Spleen (tissue), 11 donors: Measurements from ENCODE around the gene PRR20E. TPM values are rescaled to one million over a fixed set of nuclear protein-coding genes. Genes with fewer than 3 reads are reported as not detected.
"Not testable (repeated sequence)": the region's sequence is repeated elsewhere in the genome, so short reads cannot be mapped to it uniquely, and the experiment has no call there.

Source experiments
- DNase-seq: peaks from one replicate; pipeline ENCODE4 v3.0.0-alpha.2; 2020
- H3K27ac ChIP-seq, 8 donors: fragments of 200-600 bp; sonication (generic) in 7 of 8; 1 replicate in 4 of 8; 2 replicates in 4 of 8; pipeline versions ENCODE4 v1.5.0 to v1.8.0; 2016 to 2021; ENCODE audit warnings: inconsistent platforms in 4 of 8, mild to moderate bottlenecking in 4 of 8, moderate library complexity in 1 of 8
- H3K27me3 ChIP-seq, 7 donors: fragments of 200-600 bp; sonication (generic) in 6 of 7; replicated peaks in 1 of 7; 1 replicate in 4 of 7; 2 replicates in 3 of 7; pipeline versions ENCODE4 v1.5.0 to v1.8.0; 2016 to 2021; ENCODE audit warnings: inconsistent platforms in 3 of 7, mild to moderate bottlenecking in 1 of 7
- H3K36me3 ChIP-seq, 6 donors: fragments of 200-600 bp; sonication (generic) in 5 of 6; 1 replicate in 4 of 6; 2 replicates in 2 of 6; pipeline versions ENCODE4 v1.5.0 to v1.8.0; 2016 to 2021; ENCODE audit warnings: inconsistent platforms in 2 of 6
- H3K4me1 ChIP-seq, 6 donors: fragments of 200-600 bp; sonication (generic) in 5 of 6; 1 replicate in 3 of 6; 2 replicates in 3 of 6; pipeline versions ENCODE4 v1.5.0 to v1.8.0; 2016 to 2021; ENCODE audit warnings: inconsistent platforms in 3 of 6
- H3K4me3 ChIP-seq, 8 donors: fragments of 200-600 bp; sonication (generic) in 7 of 8; 1 replicate in 4 of 8; 2 replicates in 4 of 8; pipeline versions ENCODE4 v1.5.0 to v1.8.0; 2016 to 2021; ENCODE audit warnings: inconsistent platforms in 4 of 8, mild to moderate bottlenecking in 4 of 8, moderate library complexity in 2 of 8
- H3K9me3 ChIP-seq, 8 donors: fragments of 200-600 bp; sonication (generic) in 7 of 8; 1 replicate in 4 of 8; 2 replicates in 4 of 8; pipeline versions ENCODE4 v1.5.0 to v1.8.0; 2016 to 2021; ENCODE audit warnings: inconsistent platforms in 4 of 8
- POLR2A ChIP-seq, 3 donors: fragments of 450-650 bp; IDR thresholded peaks; one replicate each; pipeline ENCODE4 v1.5.1; 2017; ENCODE audit warnings: antibody characterized with exemption in 3 of 3, mild to moderate bottlenecking in 1 of 3
- POLR2AphosphoS5 ChIP-seq, 3 donors: sonication (generic); formaldehyde crosslinking; IDR thresholded peaks; one replicate each; pipeline ENCODE4 v1.5.1; 2017; ENCODE audit warnings: antibody characterized with exemption in 3 of 3
- WGBS, 5 donors: extraction: QIAGEN DNeasy Blood & Tissue Kit in 3 of 5; methylation state at CpG; one replicate each; pipeline versions ENCODE4 v1.1.5 to v1.1.7; 2013 to 2018; 5-methylcytosine and 5-hydroxymethylcytosine counted together
- intact Hi-C: fragments of 100-400 bp; cut with DNase I; formaldehyde crosslinking; loops from one replicate; pipeline ENCODE4 v1.15.0; 2023; ENCODE audit warnings: low total_unique reads
- polyA plus RNA-seq, 3 donors: library from polyadenylated mRNA; stranded (reverse); fragments of 200-250 nt; gene quantifications; one replicate each; pipeline ENCODE4 v1.2.1, GENCODE V29; 2013
- total RNA-seq, 7 donors: library from RNA; depleted of rRNA in 3 of 7; stranded (reverse); fragments of >200 nt in 3 of 7; fragmentation: NEBNext Ultra II Directional in 4 of 7; extraction: Animal tissue kit (Norgen Biotek cat#: 25700) in 4 of 7; gene quantifications; one replicate each; pipeline versions ENCODE4 v1.1.0 to v1.2.1, GENCODE V29; 2016 to 2021
- TF ChIP-seq, protein P1 (sequence below), 11 experiments: fragments of 200-600 bp in 7 of 11; fragments of 450-650 bp in 4 of 11; sonication (generic) in 4 of 11; IDR thresholded peaks in 8 of 11; conservative IDR thresholded peaks in 3 of 11; 1 replicate in 7 of 11; 2 replicates in 4 of 11; pipeline versions ENCODE4 v1.4.0 to v1.8.0; 2016 to 2021; ENCODE audit warnings: antibody characterized with exemption in 11 of 11, inconsistent platforms in 4 of 11, mild to moderate bottlenecking in 1 of 11
- donor health status: healthy with polysubstance abuse.
- donor health status: DM: no; HTN: no; CAD: no; lungs with moderate emphysema.
- donor health status: DM: no; HTN: no; CAD: no.
- donor health status: Bipolar disorder and iron deficiency.
- donor health status: healthy.
- donor health status: DM: no; HTN: no; CAD: no.
- donor health status: DM: yes; HTN: yes; CAD: no.

PRR20E gene
- total and polyA plus RNA-seq, 10 donors = not detected

- no peak overlapping the region for H3K27ac ChIP-seq
- H3K4me1 ChIP-seq = no peaks in the 10 kb centered on the region
- intact Hi-C loops = no loop called here
- no peaks in the 10 kb centered on the region for H3K36me3 ChIP-seq
- TF ChIP-seq POLR2AphosphoS5 (IDR thresholded peaks at IDR 0.05) (no peak), POLR2A (IDR thresholded peaks at IDR 0.05) (no peak)
- TF ChIP-seq, protein P1, sequence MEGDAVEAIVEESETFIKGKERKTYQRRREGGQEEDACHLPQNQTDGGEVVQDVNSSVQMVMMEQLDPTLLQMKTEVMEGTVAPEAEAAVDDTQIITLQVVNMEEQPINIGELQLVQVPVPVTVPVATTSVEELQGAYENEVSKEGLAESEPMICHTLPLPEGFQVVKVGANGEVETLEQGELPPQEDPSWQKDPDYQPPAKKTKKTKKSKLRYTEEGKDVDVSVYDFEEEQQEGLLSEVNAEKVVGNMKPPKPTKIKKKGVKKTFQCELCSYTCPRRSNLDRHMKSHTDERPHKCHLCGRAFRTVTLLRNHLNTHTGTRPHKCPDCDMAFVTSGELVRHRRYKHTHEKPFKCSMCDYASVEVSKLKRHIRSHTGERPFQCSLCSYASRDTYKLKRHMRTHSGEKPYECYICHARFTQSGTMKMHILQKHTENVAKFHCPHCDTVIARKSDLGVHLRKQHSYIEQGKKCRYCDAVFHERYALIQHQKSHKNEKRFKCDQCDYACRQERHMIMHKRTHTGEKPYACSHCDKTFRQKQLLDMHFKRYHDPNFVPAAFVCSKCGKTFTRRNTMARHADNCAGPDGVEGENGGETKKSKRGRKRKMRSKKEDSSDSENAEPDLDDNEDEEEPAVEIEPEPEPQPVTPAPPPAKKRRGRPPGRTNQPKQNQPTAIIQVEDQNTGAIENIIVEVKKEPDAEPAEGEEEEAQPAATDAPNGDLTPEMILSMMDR (IDR thresholded peaks at IDR 0.05 in 8 of 11, conservative IDR thresholded peaks at IDR 0.05 in 3 of 11) = no peak
- peaks cover 0 to 8% (median 0%) of the 10 kb centered on the region in 8 donors for H3K9me3 ChIP-seq
- H3K27me3 ChIP-seq = no peaks in the 10 kb centered on the region
- WGBS, 5 donors = 88 to 96% (median 91%) methylated on average over 5 of the region's 5 CpGs
- no peak for DNase-seq
- no peak overlapping the region for H3K4me3 ChIP-seq
Observed at GRCh38 chr13:57138988-57139387, 28.0 kb upstream of the PRR20E start.

GRCh38 chr13:57139781-57140180 lies 27.2 kb upstream of the PRR20E start:
- 83 to 99% (median 96%) methylated on average over 1 to 13 of the region's 18 CpGs for WGBS, 5 donors
- H3K27ac ChIP-seq, H3K4me3 ChIP-seq, H3K36me3 ChIP-seq, H3K27me3 ChIP-seq, H3K9me3 ChIP-seq, DNase-seq, intact Hi-C loops, H3K4me1 ChIP-seq: not testable (repeated sequence)

GRCh38 chr13:57140235-57140968 lies 26.6 kb upstream of the PRR20E start, which contains the start of gene PRR20A:
PRR20A (plus strand) TSS chr13:57140918; CDS start chr13:57141305, 387 bp downstream.
- H3K4me1 ChIP-seq, intact Hi-C loops, H3K4me3 ChIP-seq, H3K27ac ChIP-seq, DNase-seq, H3K27me3 ChIP-seq, H3K36me3 ChIP-seq, H3K9me3 ChIP-seq: not testable (repeated sequence)
- WGBS, 5 donors = 90 to 95% (median 93%) methylated on average over 10 to 15 of the region's 34 CpGs

- H3K4me1 ChIP-seq, intact Hi-C loops, H3K4me3 ChIP-seq, H3K27me3 ChIP-seq, H3K27ac ChIP-seq, H3K9me3 ChIP-seq, DNase-seq, H3K36me3 ChIP-seq: not testable (repeated sequence)
- WGBS, 5 donors = no CpG with 5 or more reads among the region's 22 CpGs
Observed at GRCh38 chr13:57147188-57147587, 19.8 kb upstream of the PRR20E start, which contains the start of gene PRR20B. PRR20B (plus strand) TSS chr13:57147488; CDS start chr13:57147875, 387 bp downstream.

GRCh38 chr13:57148106-57148505 lies 18.9 kb upstream of the PRR20E start:
- H3K4me1 ChIP-seq, H3K9me3 ChIP-seq, H3K4me3 ChIP-seq, H3K27ac ChIP-seq, H3K27me3 ChIP-seq, H3K36me3 ChIP-seq, DNase-seq, intact Hi-C loops: not testable (repeated sequence)
- WGBS, 5 donors = 92 to 95% (median 94%) methylated on average over 6 to 10 of the region's 14 CpGs

DNA sequence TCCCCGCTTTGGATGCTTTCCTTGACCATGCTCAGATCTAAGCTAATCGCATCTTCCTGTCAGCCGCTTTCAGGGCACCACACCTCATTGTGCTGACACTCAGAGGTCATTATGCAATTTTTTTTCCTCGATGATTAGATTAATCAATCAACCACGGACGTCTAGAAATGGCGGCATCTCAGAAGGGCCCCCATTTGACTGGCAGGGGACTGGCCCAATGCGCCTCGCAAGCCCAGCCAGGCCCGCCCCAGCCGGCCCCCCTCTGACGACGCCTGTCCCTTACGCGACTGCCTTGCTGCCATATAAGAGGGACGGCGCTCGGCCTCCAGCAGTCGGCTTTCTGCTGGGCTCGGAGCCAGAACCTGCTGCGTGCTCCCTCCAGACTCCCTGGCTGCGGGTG lies 13.2 kb upstream of the PRR20E start, which contains the start of gene PRR20C:
PRR20C (plus strand) TSS at position 301 of the 400 bp plus-strand sequence. CDS start 387 bp downstream, outside the sequence.
- H3K9me3 ChIP-seq, DNase-seq, H3K4me3 ChIP-seq, intact Hi-C loops, H3K4me1 ChIP-seq, H3K36me3 ChIP-seq, H3K27ac ChIP-seq, H3K27me3 ChIP-seq: not testable (repeated sequence)
- no CpG with 5 or more reads among the region's 22 CpGs for WGBS, 5 donors

DNA sequence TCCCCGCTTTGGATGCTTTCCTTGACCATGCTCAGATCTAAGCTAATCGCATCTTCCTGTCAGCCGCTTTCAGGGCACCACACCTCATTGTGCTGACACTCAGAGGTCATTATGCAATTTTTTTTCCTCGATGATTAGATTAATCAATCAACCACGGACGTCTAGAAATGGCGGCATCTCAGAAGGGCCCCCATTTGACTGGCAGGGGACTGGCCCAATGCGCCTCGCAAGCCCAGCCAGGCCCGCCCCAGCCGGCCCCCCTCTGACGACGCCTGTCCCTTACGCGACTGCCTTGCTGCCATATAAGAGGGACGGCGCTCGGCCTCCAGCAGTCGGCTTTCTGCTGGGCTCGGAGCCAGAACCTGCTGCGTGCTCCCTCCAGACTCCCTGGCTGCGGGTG lies 6.7 kb upstream of the PRR20E start, which contains the start of gene PRR20D:
PRR20D (plus strand) TSS at position 301 of the 400 bp plus-strand sequence. CDS start 387 bp downstream, outside the sequence.
- H3K4me1 ChIP-seq, H3K4me3 ChIP-seq, DNase-seq, H3K27ac ChIP-seq, H3K9me3 ChIP-seq, H3K27me3 ChIP-seq, H3K36me3 ChIP-seq, intact Hi-C loops: not testable (repeated sequence)
- WGBS, 5 donors = no CpG with 5 or more reads among the region's 22 CpGs
